Tibial nerve (tissue), 4 donors: ENCODE results near the gene CMSS1.

Source experiments
- EP300 ChIP-seq, 2 donors: sonication (generic); formaldehyde crosslinking; IDR thresholded peaks; one replicate each; pipeline ENCODE4 v1.6.1; 2017; ENCODE audit warnings: antibody characterized with exemption in 2 of 2, mild to moderate bottlenecking in 1 of 2
- TF ChIP-seq, protein P1 (sequence below), 5 experiments: fragments of 200-600 bp in 3 of 5; fragments of 450-650 bp in 2 of 5; sonication (generic) in 3 of 5; IDR thresholded peaks; one replicate each; pipeline ENCODE4 v1.5.1; 2016 to 2019; ENCODE audit warnings: antibody characterized with exemption in 5 of 5, mild to moderate bottlenecking in 3 of 5, moderate library complexity in 2 of 5

DNA sequence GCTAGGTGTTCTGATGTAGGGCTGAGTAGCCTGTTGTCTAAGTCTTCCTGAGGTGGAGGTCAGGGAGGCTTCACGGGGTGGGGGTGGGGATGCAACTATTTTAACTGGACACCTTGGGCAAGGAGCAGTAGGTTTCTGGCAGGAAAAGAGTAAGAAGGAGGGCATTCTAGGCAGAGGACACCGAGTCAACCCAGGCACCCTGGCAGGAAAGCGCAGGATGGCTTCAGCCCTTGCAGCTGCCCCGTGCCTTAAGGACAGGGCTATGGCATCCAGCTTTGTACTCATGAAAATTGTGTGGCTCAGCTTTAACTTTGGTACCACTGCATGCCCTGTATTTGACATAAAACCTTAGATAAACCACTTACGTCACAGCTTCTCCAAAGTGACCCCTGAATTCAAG, 303.0 kb downstream of the CMSS1 start:
- no peak for TF ChIP-seq EP300 (IDR thresholded peaks at IDR 0.05)
- TF ChIP-seq, protein P1, sequence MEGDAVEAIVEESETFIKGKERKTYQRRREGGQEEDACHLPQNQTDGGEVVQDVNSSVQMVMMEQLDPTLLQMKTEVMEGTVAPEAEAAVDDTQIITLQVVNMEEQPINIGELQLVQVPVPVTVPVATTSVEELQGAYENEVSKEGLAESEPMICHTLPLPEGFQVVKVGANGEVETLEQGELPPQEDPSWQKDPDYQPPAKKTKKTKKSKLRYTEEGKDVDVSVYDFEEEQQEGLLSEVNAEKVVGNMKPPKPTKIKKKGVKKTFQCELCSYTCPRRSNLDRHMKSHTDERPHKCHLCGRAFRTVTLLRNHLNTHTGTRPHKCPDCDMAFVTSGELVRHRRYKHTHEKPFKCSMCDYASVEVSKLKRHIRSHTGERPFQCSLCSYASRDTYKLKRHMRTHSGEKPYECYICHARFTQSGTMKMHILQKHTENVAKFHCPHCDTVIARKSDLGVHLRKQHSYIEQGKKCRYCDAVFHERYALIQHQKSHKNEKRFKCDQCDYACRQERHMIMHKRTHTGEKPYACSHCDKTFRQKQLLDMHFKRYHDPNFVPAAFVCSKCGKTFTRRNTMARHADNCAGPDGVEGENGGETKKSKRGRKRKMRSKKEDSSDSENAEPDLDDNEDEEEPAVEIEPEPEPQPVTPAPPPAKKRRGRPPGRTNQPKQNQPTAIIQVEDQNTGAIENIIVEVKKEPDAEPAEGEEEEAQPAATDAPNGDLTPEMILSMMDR (IDR thresholded peaks at IDR 0.05), result no peak
